ENCODE data around the gene PLCXD1.
"Not testable (repeated sequence)": the region's sequence is repeated elsewhere in the genome, so short reads cannot be mapped to it uniquely, and the experiment has no call there.

DNA sequence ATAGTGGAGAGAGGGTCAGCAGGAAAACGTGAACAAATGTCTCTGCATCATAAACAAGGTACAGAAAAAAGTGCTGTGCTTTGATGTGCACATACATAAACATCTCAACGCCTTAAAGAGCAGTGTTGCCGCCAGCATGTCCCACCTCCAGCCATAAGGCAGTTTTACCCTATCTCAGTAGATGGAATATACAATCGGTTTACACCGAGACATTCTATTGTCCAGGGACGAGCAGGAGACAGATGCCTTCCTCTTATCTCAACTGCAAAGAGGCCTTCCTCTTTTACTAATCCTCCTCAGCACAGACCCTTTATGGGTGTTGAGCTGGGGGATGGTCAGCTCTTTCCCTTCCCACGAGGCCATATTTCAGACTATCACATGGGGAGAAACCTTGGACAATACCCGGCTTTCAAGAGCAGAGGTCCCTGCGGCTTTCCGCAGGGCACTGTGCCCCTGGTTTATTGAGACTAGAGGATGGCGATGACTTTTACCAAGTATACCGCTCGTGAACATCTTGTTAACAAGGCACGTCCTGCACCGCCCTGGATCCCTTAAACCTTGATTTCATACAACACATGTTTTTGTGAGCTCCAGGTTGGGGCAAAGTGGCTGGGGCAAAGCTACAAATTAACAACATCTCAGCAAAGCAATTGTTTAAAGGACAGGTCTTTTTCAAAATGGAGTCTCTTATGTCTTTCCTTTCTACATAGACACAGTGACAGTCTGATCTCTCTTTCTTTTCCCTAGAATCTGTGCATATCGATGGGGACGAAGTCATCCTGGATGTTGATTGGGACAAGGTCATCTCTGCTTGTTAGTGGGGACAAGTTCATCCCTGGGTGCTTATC, 29.6 kb upstream of the PLCXD1 start:
- TF ChIP-seq, protein P1, sequence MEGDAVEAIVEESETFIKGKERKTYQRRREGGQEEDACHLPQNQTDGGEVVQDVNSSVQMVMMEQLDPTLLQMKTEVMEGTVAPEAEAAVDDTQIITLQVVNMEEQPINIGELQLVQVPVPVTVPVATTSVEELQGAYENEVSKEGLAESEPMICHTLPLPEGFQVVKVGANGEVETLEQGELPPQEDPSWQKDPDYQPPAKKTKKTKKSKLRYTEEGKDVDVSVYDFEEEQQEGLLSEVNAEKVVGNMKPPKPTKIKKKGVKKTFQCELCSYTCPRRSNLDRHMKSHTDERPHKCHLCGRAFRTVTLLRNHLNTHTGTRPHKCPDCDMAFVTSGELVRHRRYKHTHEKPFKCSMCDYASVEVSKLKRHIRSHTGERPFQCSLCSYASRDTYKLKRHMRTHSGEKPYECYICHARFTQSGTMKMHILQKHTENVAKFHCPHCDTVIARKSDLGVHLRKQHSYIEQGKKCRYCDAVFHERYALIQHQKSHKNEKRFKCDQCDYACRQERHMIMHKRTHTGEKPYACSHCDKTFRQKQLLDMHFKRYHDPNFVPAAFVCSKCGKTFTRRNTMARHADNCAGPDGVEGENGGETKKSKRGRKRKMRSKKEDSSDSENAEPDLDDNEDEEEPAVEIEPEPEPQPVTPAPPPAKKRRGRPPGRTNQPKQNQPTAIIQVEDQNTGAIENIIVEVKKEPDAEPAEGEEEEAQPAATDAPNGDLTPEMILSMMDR (IDR thresholded peaks at IDR 0.05), result not testable (repeated sequence)
- not testable (repeated sequence) for TF ChIP-seq EP300 (IDR thresholded peaks at IDR 0.05)
